Inflammatory macrophage treated with lipopolysaccharide for 1 hour (primary cell): Measurements from ENCODE around the gene SLIT3.
"Not testable (repeated sequence)": the region's sequence is repeated elsewhere in the genome, so short reads cannot be mapped to it uniquely, and the experiment has no call there.

Source experiments
- DNase-seq, 2 donors: peaks; one replicate each; pipeline ENCODE4 v3.0.0-alpha.2; 2020 to 2022

Gene SLIT3

DNA sequence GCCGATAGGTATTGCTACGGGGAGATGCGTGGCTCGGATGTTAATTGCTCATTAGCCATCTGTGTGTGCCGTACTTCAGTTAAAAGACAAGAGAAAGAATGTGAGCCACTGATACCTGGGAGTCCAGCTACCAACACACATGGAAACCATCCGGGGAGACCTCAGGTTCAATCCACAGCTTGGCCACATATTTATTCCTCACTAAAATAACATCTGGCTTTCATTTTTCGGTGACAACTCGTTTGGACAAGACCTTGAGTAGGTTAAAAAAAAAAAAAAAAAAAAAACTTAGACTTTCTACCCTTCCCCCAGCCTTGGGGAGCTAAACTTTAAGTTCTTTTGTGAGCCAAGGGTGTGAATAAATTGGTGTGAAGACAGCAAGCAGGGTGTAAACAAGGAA is 84.1 kb downstream of the SLIT3 start:
- no peak for DNase-seq

DNA sequence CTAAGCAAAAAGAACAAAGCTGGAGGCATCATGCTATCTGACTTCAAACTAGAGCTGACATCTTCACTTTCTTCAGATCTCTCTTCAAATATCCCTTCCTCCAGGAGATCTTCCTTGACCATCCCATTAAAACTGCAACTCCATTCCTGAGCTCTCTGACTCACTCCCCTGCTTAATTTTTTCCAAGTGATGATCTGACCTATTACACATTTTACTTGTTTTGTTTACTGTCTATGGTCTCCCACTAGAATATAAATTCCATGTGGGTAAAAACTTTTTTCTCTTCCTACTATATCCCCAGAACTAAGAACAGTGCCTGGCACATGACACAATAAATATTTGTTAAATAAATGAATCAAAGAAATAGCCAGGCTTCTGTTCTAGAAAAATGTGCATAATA is 87.5 kb downstream of the SLIT3 start:
- DNase-seq: no peak

DNA sequence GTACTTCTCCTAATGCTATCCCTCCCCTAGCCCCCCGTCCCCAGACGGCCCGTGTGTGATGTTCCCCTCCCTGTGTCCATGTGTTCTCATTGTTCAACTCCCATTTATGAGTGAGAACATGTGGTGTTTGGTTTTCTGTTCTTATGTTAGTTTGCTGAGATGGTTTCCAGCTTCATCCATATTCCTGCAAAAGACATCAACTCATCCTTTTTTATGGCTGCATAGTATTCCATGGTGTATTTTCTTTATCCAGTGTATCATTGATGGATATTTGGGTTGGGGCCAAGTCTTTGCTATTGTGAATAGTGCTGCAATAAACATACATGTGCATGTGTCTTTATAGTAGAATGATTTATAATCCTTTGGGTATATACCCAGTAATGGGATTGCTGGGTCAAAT is 89.2 kb downstream of the SLIT3 start:
- not testable (repeated sequence) for DNase-seq

DNA sequence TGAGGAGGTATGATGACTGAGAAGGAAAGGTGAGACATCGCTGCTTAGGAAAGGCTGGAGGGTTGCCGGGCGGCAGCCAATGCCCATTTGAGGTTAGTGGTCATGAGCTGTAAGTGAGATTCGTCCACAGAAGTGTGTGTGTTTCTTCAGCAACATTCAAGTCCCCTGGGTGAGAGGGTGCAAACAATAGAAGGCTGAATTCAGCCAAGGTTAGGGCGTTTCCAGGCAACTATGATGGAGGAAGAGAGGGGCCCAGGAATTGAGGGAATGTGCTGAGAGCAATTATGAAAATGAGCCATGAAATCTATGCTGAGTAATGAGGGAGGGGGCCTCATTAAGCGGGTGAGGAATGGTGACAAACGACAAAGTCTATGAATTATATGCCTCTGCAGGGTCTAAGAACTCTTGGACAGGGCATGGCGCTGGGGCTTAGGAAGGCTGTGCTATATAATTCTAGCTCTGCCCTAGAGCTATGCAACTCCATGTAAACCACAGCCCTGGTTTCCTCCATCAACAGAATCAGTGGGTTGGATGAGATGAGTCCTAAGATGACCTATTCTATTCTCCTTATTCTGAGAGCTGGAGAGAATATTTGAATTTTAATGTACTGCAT is 96.0 kb downstream of the SLIT3 start:
- no peak for DNase-seq

GRCh38 chr5:169202969-169203368 is 98.0 kb downstream of the SLIT3 start:
- no peak for DNase-seq

DNA sequence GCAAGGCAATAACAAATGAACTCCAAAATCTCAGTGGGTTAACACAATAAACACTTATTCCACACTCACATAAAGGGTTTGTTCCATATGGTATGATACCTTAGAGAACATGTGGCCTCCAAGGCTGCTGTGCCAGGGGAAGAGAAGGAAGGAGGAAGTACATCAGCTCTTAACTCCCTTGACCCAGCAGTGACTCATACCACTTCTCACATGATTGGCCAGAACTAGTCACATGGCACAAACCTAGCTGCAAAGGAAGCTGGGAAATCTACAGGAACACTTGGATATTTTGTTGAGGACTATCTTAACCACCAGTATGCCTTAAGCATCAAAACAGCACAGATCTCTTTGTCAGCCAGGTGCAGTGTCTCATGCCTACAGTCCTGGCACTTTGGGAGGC is 99.3 kb downstream of the SLIT3 start:
- no peak for DNase-seq

GRCh38 chr5:169200125-169200778 is 100.7 kb downstream of the SLIT3 start:
- no peak for DNase-seq

GRCh38 chr5:169197343-169197742 is 103.6 kb downstream of the SLIT3 start:
- DNase-seq: no peak

DNA sequence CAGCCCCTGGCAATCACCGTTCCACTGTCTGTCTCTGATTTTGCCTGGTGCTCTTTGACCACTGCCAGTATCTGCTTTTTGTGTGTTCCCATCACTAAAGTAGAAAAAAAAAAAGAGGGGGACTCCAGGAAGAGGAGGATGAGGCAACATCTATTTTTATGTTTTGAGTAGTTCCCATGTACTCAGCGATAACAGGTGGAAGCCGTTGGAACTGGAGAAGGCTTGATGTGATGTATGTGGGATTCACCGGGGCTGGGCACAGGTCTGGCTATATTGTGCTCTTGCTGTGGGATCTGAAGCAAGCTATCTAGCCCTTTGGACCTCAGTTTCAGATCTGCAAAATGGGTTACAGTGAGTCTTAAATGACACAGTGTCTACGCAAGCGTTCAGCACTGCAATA is 104.9 kb downstream of the SLIT3 start:
- DNase-seq: no peak

DNA sequence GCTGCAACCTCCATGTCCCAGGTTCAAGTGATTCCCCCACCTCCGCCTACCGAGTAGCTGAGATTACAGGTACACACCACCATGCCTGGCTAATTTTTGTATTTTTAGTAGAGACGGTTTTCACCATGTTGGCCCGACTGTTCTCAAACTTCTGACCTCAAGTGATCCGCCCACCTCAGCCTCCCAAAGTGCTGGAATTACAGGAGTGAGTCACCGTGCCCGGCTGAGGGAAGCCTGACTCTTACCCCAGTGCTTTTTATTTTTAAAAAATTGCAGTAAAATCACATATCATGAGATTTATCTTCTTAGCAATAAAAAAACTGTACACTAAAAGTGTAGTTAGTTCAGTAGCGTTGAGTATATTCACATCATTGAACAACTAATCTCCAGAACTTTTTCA is 105.3 kb downstream of the SLIT3 start:
- no peak for DNase-seq

DNA sequence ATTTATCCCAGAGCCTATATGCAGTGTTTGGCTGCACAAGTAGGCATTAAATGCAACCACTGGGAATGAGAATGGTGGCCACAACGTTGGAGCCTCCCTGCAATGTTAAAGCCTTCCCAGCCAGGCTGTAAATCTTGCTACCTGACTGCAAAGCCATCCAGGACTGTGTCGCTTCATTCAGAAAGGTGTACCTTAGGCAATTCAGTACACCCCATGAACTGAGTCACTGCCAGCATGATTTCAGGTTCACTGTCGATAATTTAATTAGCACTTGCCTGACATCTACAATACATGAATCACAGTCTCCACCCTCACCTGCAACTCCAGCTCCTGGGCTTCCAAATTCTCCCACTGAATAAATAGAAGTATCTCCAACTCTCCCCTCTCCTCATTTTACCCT is 108.4 kb downstream of the SLIT3 start:
- DNase-seq: no peak

DNA sequence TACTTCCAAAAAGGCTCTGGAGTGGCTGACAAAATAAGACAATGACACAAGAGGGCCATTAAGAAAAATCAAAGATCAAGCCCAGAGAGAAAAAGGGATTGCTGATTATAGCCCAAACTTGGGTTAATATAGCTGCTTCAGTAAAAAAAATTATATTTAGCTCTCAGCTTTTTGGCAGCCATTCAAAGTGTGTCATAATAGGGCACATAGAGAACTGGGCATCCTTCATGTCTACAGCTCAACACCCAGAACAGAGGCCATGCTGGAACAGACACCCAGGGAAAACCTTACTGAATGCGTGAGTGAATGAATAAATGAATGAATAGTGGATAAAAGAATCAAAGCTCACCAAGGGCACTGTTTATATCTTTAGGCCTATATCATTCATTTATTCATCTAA is 110.1 kb downstream of the SLIT3 start:
- DNase-seq: no peak

DNA sequence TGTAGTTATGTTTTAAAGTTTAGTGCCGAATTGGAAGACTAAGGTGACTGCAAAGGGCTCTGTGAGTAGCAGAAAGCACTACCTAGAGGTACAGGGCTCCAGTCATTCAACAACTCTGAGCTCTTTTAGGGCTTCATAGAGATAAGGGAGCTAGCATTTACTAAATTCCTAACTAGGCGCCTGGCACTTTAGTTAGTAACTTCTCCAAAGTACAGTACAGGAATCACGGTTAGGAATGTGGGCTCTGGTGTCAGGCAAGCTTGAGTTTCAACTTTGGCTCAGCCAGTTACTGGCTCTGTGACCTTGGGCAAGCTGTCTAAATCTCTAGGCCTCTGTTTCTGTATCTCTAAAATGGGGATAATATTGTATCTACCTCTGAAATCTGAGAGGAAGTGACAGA is 115.3 kb downstream of the SLIT3 start:
- no peak for DNase-seq

DNA sequence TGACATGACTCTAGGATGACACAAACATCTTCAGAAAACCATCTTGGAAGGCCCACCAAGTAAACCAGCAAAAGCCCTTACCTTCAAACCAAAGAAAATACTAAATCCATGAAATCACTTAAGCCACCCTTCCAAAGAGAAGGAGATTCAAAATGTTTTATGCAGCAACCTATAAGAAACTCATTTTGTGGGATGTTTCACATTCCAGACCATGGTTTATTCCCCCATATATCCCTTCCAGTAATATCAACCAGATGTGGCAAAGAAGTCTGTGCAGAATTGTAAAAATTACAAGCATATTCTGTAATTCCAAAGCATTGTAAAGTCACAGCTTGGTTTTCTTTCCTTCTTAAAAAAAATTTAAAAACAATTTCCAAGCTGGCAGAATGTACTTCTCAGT is 117.4 kb downstream of the SLIT3 start:
- no peak for DNase-seq

DNA sequence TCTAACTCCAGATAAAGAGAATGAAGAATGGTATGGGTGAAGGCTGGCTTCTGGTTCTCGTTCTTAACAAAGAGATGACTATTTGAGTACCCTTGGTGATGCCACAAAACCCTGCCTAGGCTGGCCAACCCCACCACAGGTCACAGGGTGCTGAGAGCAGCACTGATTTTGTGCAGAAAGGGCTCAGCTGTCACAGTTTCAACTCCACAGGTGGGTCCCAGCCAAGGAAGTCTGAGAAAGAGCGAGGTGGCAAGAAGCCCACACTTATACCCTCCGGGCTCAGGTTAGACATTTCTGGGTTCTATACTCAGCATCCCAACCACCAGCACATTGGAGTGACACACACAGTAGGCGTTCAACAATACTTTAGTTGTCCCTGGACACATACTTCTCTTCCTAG is 118.1 kb downstream of the SLIT3 start:
- DNase-seq: no peak

DNA sequence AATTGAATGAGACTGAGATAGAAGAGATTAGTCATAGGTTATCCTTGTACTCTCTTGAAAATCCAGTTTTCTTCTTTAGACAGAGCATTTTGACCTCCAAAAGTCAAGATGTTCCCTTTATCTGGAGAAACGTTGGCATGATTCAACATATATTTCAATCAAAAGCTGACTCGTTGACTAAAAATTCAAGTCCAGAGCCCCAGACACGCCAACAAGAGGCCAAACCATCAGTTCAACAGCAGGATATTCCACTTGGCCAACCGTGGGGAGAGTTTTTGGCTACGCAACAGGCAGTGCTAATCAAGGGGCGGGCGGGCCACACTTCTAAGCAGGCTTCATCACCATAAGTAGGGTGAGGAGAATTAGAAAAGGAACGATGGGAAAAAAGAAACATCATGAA is 119.1 kb downstream of the SLIT3 start:
- DNase-seq: no peak

- DNase-seq: no peak
Measured at GRCh38 chr5:169178754-169179153, 122.2 kb downstream of the SLIT3 start.

DNA sequence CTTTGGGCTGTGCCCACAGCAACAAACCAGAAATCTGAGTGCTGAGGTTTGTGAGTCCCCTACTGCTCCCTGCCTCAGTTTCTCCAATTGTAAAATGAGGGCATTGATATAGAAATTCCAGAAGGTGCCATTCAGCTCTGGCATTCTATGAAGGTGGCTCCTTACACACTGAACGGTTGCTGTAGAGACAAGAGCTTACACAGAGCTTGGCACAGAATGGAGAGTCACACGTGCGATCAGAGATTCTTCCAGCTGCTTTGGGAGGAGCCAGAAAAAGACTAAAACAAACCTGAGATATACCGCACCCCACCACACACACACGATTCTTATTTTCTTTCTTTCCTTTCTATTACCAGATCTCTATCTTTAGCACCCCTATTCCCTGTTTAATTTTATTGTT is 122.7 kb downstream of the SLIT3 start:
- DNase-seq: no peak

- DNase-seq: no peak
Measured at GRCh38 chr5:169176709-169177694, 123.9 kb downstream of the SLIT3 start.

DNA sequence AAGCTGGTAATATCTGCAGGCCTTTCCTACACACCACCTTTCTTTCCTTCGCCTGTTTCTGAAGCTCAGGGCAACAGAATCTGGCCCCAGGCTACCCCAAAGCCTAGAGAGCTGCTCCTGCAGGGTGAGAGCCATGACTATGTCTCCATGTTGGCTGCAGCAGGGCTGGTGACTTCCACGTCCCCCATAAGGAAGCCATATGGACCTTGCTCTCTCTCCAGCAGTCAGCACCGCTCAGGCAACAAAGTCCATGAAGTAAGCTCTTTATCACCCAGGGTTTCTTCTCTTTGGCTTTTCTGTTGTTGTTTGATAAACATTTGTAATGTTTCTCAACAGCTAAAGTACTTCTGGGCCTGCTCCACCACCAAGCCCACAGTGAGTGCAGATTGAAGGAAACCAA is 125.2 kb downstream of the SLIT3 start:
- no peak for DNase-seq

- no peak for DNase-seq
Measured at GRCh38 chr5:169174923-169175322, 126.0 kb downstream of the SLIT3 start.

DNA sequence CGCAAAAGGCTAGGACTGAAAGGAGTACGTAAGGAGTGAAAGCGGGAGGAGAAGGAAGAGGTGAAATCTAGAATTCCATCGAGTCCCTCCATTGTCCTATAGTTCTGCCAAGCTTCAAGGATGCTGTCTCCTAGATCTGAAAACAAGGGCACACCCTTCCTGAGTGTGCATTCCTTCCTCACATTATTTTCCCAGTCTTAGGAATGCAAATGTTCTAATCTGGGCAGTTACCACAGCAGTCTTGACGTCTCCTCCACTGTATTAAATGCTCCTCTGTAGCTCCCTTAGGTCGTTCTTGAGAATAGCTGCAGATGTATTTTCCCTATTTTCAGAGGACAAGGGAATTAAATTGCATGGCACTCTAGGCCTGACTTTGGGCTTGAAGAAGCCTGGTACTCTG is 127.6 kb downstream of the SLIT3 start:
- no peak for DNase-seq

DNA sequence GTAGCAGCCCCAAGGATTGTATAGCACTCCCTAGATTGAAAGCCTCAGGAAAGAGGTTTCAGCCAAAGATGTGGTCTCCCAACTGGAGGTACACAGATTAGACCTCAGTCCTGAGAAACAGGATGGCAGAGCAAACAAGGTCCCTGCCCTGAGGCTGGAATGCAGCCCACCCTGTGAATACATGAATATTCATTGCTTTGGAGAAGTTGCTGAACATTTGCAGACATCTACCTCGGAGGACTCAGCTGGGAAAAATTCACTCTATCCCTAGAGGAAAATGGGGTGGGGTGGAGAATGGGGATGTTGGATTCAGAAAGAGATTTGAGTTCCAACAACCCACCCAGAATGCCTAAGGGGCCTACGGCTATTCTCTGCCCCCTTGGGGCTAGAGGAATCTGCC is 129.4 kb downstream of the SLIT3 start:
- DNase-seq: no peak

- DNase-seq: no peak
Measured at GRCh38 chr5:169169783-169170182, 131.2 kb downstream of the SLIT3 start.
